GM19324 (cell line): ENCODE measurements around the gene BHLHE23.

ENCODE experiments used
- ATAC-seq: cut with Tn5 transposase; IDR thresholded peaks from one replicate; pipeline ENCODE4 v1.9.1; 2021; ENCODE audit warnings: mild to moderate bottlenecking, moderate library complexity; ENCODE audit not compliant: unreplicated experiment, low FRiP score

Gene BHLHE23

GRCh38 chr20:62975812-62976508 is 30.8 kb downstream of the BHLHE23 start:
- ATAC-seq, result no peak

GRCh38 chr20:62975251-62975760 is 31.5 kb downstream of the BHLHE23 start:
- no peak for ATAC-seq

GRCh38 chr20:62972845-62973745 is 33.7 kb downstream of the BHLHE23 start:
- ATAC-seq, result no peak

- peak; percentile 53 for ATAC-seq
Measured at GRCh38 chr20:62971950-62972844, 34.6 kb downstream of the BHLHE23 start.

- no peak for ATAC-seq
Measured at GRCh38 chr20:62971211-62971949, 35.4 kb downstream of the BHLHE23 start.

GRCh38 chr20:62970307-62971210 is 36.2 kb downstream of the BHLHE23 start:
- ATAC-seq, result no peak

GRCh38 chr20:62969939-62970306 is 36.8 kb downstream of the BHLHE23 start:
- no peak for ATAC-seq

GRCh38 chr20:62969179-62969760 is 37.5 kb downstream of the BHLHE23 start:
- ATAC-seq, result no peak

- no peak for ATAC-seq
Measured at GRCh38 chr20:62968378-62969178, 38.2 kb downstream of the BHLHE23 start.

GRCh38 chr20:62967628-62968351 is 39.0 kb downstream of the BHLHE23 start:
- ATAC-seq, result no peak

GRCh38 chr20:62967149-62967501 is 39.6 kb downstream of the BHLHE23 start:
- ATAC-seq, result no peak

GRCh38 chr20:62966212-62967148 is 40.3 kb downstream of the BHLHE23 start:
- no peak for ATAC-seq

GRCh38 chr20:62965363-62965771 is 41.4 kb downstream of the BHLHE23 start:
- no peak for ATAC-seq

- ATAC-seq, result no peak
Measured at GRCh38 chr20:62964700-62965099, 42.1 kb downstream of the BHLHE23 start.

- ATAC-seq, result no peak
Measured at GRCh38 chr20:62963614-62964397, 43.0 kb downstream of the BHLHE23 start.
